GM18858 (cell line): ENCODE results near the gene DGLUCY.

Experiments
- ATAC-seq: cut with Tn5 transposase; IDR thresholded peaks from one replicate; pipeline ENCODE4 v1.9.1; 2021; ENCODE audit not compliant: unreplicated experiment

Gene DGLUCY

GRCh38 chr14:91273273-91273884, 159.5 kb downstream of the DGLUCY start:
- no peak for ATAC-seq

- no peak for ATAC-seq
These were observed 160.0 kb downstream of the DGLUCY start for GRCh38 chr14:91273885-91274273.

DNA sequence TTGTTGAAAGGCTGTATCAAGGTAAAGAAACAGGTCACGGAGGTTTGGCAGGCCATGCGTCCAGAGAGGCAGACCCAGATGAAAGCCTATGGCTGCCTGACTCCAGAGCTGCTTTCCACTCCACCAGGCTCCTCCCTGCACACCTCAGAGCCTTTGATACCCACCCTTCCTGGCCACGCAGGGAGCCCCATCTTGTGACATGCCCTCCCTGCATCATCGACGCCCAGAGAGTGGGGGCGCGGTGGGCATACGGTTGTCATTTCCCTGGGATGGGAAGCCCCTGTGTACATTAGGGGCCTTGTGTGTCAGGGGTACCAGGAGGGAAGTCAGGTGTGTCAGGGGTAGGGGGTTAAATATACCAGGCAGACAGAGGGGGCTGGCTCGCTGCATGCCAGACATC, 160.9 kb downstream of the DGLUCY start:
- no peak for ATAC-seq
